ENCODE results near the gene COQ6.
"Not testable (repeated sequence)": the region's sequence is repeated elsewhere in the genome, so short reads cannot be mapped to it uniquely, and the experiment has no call there.

COQ6 gene

DNA sequence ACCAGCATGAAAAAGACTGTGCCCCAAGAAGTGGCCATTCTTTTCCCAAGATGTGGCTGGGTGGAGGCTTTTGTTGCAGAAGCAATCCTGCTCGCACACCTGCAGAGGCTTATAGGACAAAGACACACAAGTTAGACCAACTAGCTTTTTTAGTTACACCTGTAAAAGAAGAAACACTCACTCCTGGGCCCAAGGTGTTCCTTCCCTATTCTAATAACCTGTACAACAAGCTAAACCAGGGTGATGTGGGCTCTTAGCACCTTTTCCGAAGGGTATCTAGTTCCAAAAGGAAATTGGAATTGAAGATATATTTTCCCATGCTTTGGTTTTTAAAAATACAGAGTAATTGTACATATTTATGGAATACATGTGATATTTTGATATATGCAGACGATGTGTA, 38.0 kb downstream of the COQ6 start:
- no peak overlapping the region for H3K27ac ChIP-seq
- H3K36me3 ChIP-seq: no peaks in the 10 kb centered on the region
- H3K9me3 ChIP-seq (ENCODE audit: severe bottlenecking): no peaks in the 10 kb centered on the region
- no peak overlapping the region for H3K4me3 ChIP-seq (ENCODE audit: low read depth, low read length)
- no peak for DNase-seq
- H3K27me3 ChIP-seq (ENCODE audit: insufficient read depth, low read depth, severe bottlenecking): no peaks in the 10 kb centered on the region
- no peak for TF ChIP-seq CTCF (IDR thresholded peaks at IDR 0.05; ENCODE audit: low read depth, low read length)

DNA sequence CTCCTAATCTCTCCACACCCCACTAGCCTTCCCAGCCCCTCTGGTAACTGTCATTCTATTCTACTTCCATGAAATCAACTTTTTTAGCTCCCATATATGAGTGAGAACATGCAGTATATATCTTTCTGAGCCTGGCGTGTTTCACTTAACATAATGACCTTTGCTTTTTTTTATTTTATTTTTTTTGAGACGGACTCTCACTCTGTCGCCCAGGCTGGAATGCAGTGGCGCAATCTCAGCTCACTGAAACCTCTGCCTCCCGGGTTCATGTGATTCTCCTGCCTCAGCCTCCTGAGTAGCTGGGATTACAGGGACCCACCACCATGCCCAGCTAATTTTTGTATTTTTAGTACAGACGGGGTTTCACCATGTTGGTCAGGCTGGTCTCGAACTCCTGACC, 38.6 kb downstream of the COQ6 start:
- not testable (repeated sequence) for DNase-seq; H3K36me3 ChIP-seq; H3K27ac ChIP-seq; H3K27me3 ChIP-seq (ENCODE audit: insufficient read depth, low read depth, severe bottlenecking); H3K4me3 ChIP-seq (ENCODE audit: low read depth, low read length); H3K9me3 ChIP-seq (ENCODE audit: severe bottlenecking)

- TF ChIP-seq CTCF (IDR thresholded peaks at IDR 0.05; ENCODE audit: low read depth, low read length): no peak
- no peaks in the 10 kb centered on the region for H3K36me3 ChIP-seq
- H3K9me3 ChIP-seq (ENCODE audit: severe bottlenecking): no peaks in the 10 kb centered on the region
- no peaks in the 10 kb centered on the region for H3K27me3 ChIP-seq (ENCODE audit: insufficient read depth, low read depth, severe bottlenecking)
- DNase-seq: no peak
- H3K4me3 ChIP-seq (ENCODE audit: low read depth, low read length): no peak overlapping the region
- H3K27ac ChIP-seq: no peak overlapping the region
These were observed 41.0 kb downstream of the COQ6 start for GRCh38 chr14:73991092-73991491.

- not testable (repeated sequence) for DNase-seq; H3K4me3 ChIP-seq (ENCODE audit: low read depth, low read length); H3K27ac ChIP-seq; H3K27me3 ChIP-seq (ENCODE audit: insufficient read depth, low read depth, severe bottlenecking); H3K36me3 ChIP-seq; H3K9me3 ChIP-seq (ENCODE audit: severe bottlenecking)
These were observed 44.8 kb downstream of the COQ6 start for GRCh38 chr14:73994926-73995325.

- H3K36me3 ChIP-seq: no peaks in the 10 kb centered on the region
- no peak overlapping the region for H3K27ac ChIP-seq
- no peak overlapping the region for H3K4me3 ChIP-seq (ENCODE audit: low read depth, low read length)
- no peaks in the 10 kb centered on the region for H3K9me3 ChIP-seq (ENCODE audit: severe bottlenecking)
- DNase-seq: no peak
- TF ChIP-seq CTCF (IDR thresholded peaks at IDR 0.05; ENCODE audit: low read depth, low read length): no peak
- no peaks in the 10 kb centered on the region for H3K27me3 ChIP-seq (ENCODE audit: insufficient read depth, low read depth, severe bottlenecking)
These were observed 45.9 kb downstream of the COQ6 start for GRCh38 chr14:73995977-73996378.

DNA sequence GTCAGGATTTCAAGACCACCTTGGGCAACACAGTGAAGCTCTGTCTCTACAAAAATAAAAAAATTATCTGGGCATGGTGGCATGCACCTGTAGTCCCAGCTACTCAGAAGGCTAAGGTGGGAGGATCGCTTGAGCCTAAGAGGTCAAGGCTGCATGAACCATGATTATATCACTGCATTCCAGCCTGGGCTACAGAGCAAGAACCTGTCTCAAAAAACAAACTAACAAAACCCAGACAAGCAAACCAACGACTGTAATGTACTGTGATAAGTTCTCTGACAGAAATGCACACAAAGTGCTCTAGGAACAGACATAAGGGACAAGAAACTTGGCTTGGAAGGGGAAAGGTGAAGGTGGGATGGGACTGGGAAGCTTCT, 46.6 kb downstream of the COQ6 start:
- no peak overlapping the region for H3K27ac ChIP-seq
- no peaks in the 10 kb centered on the region for H3K9me3 ChIP-seq (ENCODE audit: severe bottlenecking)
- H3K4me3 ChIP-seq (ENCODE audit: low read depth, low read length): no peak overlapping the region
- no peak for TF ChIP-seq CTCF (IDR thresholded peaks at IDR 0.05; ENCODE audit: low read depth, low read length)
- H3K36me3 ChIP-seq: no peaks in the 10 kb centered on the region
- no peaks in the 10 kb centered on the region for H3K27me3 ChIP-seq (ENCODE audit: insufficient read depth, low read depth, severe bottlenecking)
- DNase-seq: no peak

GRCh38 chr14:73997108-73997943, 47.2 kb downstream of the COQ6 start:
- H3K27ac ChIP-seq: no peak overlapping the region
- no peaks in the 10 kb centered on the region for H3K9me3 ChIP-seq (ENCODE audit: severe bottlenecking)
- H3K36me3 ChIP-seq: no peaks in the 10 kb centered on the region
- DNase-seq: no peak
- no peaks in the 10 kb centered on the region for H3K27me3 ChIP-seq (ENCODE audit: insufficient read depth, low read depth, severe bottlenecking)
- no peak overlapping the region for H3K4me3 ChIP-seq (ENCODE audit: low read depth, low read length)
- TF ChIP-seq CTCF (IDR thresholded peaks at IDR 0.05; ENCODE audit: low read depth, low read length): no peak
